SK-MEL-5 (cell line): Measurements from ENCODE around the gene AKR1C4. TPM values are rescaled to one million over a fixed set of nuclear protein-coding genes. Genes with fewer than 3 reads are reported as not detected.
"Not testable (repeated sequence)": the region's sequence is repeated elsewhere in the genome, so short reads cannot be mapped to it uniquely, and the experiment has no call there.

ENCODE experiments used
- DNase-seq: peaks from one replicate; pipeline ENCODE4 v3.0.0-alpha.2; 2016; ENCODE audit warnings: low read depth, low spot score
- in situ Hi-C: cut with HindIII; loops from 2 replicates; pipeline ENCODE4 v1.10.0; 2016; ENCODE audit warnings: low sequenced_read_pairs, high pct_unique_total_duplicates, low pct_unique_long_range_greater_than_20kb
- polyA plus RNA-seq, 2 experiments: library from polyadenylated mRNA; depleted of rRNA; stranded (reverse); fragments of >200 nt; gene quantifications; 2 replicates each; pipeline ENCODE4 v1.2.3, GENCODE V29; 2015
- total RNA-seq: library from RNA; depleted of rRNA; stranded (reverse); fragments of >200 nt; shearing (Covaris generic); gene quantifications from 2 replicates; pipeline ENCODE4 v1.2.3, GENCODE V29; 2014; rRNA removed

Gene AKR1C4
- total RNA-seq, result not detected in 2 replicates
- not detected in 2 replicates for polyA plus RNA-seq (2015; cell fraction: cytosol; rRNA removed)
- not detected in 2 replicates for polyA plus RNA-seq (2015; cell fraction: nucleus; rRNA removed)

DNA sequence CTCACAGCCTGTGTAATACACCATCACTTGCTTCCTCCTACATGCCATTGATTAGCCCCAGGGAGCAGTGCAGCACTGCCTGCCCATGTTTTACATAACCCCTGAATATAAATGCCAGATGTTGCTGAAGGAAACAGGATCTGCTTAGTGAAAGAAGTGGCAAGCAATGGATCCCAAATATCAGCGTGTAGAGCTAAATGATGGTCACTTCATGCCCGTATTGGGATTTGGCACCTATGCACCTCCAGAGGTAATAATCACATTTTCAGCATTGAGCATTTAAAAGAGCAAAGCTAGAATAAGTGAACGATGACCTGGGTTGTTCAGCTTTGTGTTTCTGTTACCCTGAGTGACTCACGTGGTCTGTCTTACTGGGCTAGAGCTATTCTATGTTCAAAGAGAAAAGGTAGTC is at the start of gene AKR1C4:
AKR1C4 (plus strand) TSS at position 136 of the 412 bp plus-strand sequence; CDS start at position 167, 31 bp downstream.
- no peak for DNase-seq
- in situ Hi-C loops, result no loop called here

DNA sequence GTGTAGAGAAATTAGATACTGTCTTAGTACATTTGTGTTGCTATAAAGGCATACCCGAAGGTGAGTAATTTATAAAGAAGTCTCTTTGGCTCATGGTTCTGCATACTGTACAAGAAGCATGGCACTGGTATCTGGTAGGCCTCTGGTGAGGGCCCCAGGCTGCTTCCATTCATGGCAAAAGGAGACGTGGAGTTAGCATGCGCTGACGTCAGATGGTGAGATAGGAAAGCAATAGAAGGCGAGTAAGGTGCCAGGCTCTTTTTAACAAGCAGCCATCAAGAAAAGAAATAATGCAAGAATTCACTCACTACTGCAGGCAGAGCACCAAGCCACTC is 49.8 kb upstream of the AKR1C4 start:
- DNase-seq, result no peak
- in situ Hi-C loops, result no loop called here

DNA sequence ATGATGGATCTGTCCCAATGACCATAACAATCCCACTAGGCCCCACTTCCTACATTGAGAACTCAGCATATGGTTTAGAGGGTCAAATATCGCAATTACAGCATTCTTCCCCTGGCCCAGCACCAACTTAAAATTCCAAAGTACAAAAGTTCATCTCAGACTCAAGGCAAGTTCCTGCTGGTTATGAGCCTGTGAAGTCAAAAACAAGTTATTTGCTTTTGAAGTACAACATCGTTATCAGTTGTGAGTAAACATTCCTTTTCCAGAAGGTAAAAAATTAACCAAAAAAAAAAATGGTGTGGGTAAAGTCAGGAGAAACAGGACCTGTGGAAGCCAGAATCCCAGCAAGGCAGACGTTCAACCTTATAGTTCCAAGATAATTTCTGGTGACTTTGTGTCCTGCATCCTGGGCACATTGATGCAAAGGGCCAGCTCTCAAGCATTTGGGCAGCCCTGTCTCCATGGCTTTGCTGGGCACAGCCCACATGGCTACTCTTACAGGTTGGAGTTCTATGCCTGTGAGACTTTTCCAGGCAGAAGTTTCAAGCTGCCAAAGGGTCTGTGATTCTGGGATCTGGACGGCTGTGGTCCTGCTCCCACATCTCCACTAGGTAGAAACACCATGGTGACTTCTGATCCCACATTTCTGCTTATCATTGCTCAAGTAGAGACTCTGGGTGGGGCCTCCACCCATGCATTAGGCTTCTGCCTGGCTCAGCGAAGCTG is 49.2 kb upstream of the AKR1C4 start:
- in situ Hi-C loops, result no loop called here
- no peak for DNase-seq

DNA sequence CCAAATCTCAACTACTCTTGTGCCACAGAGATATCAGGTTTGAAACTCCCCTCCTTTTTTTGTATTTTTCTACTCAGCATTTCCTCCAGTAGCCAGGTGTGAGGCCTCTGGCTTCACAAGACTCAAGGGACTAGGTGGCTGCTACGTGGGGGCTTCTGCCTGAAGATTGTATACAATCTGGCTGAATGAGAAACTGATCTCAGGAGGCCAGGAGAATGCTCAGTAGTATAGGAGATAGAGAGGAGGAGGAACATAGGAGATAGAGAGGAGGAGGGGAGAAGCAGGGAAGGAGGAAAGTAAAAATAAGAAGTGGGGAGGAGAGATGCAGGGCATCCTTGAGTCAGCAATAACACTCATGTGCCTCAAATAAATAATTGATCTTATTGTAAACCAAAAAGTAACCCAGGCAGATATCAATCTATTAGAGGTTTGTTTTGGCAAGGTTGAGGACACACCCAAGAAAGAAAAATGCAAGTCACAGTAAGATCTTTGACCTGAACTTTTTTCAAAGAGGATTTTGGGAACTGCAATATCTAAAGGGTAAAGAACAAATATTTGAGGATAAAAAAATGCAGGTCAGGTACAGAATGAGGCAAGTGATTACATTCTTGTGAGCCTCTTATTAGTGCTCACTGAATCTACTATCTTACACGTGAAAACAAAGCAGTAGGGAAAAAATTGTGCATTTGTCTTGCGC is 48.5 kb upstream of the AKR1C4 start:
- DNase-seq, result no peak
- in situ Hi-C loops, result no loop called here

DNA sequence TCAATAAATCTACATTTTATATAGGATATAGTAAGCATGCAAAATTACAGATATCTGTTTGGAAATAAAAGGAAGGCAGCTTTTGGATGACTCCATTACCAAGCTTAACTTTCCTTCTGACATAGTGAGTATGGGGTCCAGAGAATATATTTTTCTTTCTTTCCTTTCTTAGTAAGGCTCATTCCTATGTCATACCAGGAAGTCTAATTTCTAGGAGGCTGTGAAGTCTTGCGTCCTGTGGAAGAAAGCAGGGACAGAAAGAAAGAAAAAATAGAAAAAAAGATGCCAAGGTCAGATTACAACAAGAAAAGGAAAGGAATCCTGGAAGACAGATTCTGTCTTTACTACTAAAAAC is 48.0 kb upstream of the AKR1C4 start:
- DNase-seq, result no peak
- in situ Hi-C loops, result no loop called here

DNA sequence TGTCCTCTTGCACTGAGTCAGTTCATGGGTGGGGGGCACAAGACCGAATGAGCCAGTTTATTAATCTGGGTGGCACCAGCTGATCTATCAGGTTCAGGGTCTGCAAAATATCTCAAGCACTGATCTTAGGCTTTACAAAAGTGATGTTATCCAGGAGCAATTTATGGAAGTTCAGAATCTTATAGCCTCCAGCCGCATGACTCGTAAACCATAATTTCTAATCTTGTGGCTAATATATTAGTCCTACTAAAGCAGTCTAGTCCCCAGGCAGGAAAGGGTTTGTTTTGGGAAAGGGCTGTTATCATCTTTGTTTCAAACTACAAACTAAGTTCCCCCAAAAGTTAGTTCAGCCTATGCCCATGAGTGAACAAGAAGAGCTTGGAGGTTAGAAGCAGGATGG is 45.6 kb upstream of the AKR1C4 start:
- in situ Hi-C loops, result no loop called here
- no peak for DNase-seq

DNA sequence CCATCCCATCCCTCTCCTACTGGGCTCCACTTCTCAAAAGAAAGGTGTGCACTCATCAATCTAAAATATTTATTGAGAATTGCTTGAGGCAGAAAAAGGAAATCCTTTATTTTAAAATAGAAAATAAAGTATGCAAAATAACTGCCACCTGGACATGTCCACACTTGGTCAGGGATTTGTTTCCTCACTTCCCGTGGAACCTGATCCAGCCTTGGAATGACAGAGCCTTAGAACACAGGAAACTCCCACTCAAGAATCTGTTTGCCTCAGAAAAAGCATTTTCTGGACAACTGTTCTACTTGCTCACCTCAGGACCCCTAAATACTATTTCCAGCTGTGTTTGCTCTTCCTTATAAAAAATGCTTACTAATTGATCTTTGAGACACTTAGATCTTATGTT is 40.7 kb upstream of the AKR1C4 start:
- in situ Hi-C loops, result no loop called here
- DNase-seq, result no peak

DNA sequence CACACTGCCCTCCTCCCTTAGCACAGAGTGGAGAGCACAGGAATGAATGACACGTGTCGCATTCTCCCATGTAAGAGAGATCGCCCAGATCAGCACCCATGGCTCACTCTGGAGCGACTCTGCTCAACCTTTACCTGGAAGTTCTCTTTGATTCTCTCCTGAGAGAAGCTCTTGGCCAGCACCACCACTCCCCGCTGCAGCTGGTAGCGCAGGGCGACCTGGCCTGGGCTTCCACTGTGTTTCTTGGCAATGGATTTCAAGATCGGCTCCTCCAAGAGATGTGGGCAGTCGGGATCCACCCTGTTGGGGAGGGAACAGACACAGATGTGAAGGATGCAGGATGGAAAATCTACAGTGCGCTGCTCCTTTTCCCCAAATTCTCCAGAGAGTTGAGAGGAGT is 39.1 kb upstream of the AKR1C4 start:
- DNase-seq, result no peak
- in situ Hi-C loops, result no loop called here

DNA sequence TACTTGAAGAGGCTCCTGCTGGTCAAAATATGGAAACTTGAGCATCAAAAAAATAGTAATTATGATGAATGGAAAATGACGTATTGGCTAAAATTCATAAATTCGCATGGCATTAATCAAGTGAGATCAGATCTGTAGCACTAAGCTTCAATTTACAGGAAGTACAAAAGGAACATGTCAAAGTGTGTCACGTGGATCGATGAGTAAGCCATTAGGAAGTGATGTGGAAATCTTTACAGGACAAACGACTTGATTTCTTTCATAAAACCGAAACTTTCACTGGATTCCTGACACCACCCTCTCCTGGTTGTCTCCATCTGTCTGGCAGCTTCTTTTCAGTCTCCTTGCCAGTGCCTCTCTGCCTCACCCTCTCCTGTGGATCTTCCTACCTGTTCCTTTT is 37.5 kb upstream of the AKR1C4 start:
- no peak for DNase-seq
- in situ Hi-C loops, result no loop called here

DNA sequence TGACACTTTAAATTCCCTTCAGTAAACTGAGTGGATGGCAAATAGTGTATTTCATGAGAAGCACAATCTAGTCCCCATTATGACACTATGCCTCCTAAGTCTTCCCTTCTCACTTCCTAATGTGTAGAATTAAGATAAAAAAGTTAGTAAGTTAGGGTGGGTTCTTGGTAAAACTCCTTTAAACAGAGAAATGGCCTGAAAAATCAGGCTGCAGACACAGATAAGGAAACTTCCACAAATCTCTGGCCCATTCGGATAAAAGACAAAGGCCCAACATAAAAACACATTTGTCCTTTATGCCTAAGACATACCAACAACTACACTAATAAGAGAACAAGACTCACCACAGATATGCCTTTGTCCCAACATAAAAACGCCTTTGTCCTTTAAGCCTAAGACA is 33.1 kb upstream of the AKR1C4 start:
- DNase-seq, result peak; percentile 21
- in situ Hi-C loops, result no loop called here

DNA sequence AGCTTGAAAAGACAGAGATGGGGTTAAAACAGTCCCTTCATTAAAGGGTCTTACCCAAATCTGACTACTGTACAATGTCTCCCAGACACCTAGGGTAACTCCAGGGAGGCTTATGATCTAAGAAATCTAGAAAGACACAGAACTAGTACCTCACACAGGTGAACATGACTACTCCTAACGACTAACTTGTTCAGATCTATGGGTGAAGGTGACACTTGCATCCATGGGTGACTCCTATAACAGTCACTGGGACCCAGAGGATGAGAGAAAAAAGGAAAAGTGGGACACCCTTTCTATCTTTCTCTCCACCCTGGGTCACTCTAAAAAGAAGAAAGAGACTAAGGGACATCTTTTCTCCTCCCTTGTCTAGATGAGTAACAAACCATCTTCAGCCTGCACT is 30.9 kb upstream of the AKR1C4 start:
- DNase-seq, result no peak
- in situ Hi-C loops, result no loop called here

DNA sequence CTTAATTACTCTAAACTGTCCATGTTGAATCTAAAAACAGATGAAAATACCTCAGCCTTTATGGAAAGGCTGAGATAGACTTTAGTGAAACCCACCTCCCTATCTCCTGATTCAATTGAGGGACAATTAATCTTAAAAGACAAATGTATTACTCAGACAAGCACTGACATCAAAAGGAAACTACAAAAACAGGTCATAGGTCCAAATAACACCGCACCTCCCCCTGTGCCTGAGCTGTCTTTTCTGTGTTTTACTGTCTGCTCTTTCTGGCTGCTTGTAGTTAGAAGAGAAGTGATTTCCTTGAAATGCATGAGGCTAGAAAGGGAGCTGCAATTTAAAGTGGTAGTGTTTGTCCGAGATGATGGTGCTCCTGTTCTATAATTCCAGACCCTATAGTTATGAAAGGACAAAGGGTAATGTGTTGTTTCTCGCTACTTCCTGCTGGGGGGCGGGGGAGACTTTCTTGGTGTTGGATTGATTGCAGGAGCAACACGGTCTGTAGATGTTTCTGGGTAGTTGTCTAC is 27.7 kb upstream of the AKR1C4 start:
- DNase-seq, result no peak
- in situ Hi-C loops, result no loop called here

DNA sequence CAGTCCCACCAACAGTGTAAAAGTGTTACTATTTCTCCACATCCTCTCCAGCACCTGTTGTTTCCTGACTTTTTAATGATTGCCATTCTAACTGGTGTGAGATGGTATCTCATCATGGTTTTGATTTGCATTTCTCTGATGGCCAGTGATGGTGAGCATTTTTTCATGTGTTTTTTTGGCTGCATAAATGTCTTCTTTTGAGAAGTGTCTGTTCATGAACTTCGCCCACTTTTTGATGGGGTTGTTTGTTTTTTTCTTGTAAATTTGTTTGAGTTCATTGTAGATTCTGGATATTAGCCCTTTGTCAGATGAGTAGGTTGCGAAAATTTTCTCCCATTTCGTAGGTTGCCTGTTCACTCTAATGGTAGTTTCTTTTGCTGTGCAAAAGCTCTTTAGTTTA is 21.1 kb upstream of the AKR1C4 start:
- DNase-seq, in situ Hi-C loops: not testable (repeated sequence)

DNA sequence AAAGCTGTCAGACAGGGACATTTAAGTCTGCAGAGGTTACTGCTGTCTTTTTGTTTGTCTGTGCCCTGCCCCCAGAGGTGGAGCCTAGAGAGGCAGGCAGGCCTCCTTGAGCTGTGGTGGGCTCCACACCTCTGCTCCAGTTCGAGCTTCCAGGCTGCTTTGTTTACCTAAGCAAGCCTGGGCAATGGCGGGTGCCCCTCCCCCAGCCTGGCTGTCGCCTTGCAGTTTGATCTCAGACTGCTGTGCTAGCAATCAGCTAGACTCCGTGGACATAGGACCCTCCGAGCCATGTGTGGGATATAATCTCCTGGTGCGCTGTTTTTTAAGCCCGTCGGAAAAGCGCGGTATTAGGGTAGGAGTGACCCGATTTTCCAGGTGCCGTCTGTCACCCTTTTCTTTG is 16.1 kb upstream of the AKR1C4 start:
- in situ Hi-C loops, DNase-seq: not testable (repeated sequence)

DNA sequence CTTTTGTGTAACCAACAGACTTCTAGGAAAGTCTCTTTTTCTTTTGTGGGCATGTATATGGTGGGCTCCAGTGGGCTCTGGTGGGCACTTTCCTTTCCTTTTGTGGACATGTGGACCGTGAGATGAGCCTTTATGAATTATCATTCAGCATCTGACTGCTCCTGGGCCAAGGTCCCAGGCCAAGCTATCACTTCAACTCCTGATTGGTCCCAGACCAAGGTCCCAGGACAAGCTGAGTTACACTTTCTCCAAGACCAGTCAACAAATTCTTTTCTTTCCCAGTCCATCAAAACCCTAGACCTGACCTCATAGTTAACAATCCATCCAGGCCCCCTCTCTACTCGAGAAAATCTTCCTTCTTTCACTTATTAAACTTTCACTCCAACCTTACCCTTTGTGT is 12.7 kb upstream of the AKR1C4 start:
- in situ Hi-C loops, result no loop called here
- DNase-seq, result no peak

DNA sequence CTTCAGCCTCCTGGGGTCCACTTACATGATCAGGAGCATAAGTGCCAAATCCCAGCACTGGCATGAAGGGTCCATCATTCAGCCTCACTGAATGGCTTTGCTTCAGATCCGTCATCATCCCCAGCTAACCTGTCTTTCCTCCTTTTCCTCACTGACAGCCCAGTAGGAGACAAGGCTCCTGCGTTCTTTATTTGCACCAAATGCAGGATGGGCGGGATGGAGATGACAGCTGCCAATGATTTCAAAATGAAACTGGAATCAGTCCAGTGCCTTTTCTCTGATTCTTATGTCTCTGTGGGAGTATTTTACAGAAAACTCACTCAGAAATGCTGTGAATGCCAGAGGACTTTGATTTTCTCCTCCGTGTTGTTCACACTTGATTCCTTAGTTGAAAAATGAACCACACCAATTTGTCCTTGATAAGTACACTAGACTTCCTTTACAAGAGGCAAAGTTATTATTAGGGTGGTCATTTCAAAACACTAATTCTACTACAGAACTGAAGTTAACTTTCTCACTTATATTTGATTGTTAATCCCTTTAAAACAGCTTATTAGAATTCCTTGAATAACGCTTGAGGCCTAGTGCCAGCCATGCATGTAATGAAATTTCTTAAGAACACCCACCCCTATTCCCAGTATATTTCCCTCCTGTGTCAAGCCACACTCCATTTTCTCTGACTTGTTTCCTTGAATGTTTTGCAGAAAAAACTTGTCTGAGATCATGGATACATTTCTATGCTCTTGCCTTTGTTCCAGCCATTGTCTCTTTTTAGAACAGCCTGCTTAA is 11.5 kb upstream of the AKR1C4 start, which contains the start of gene AKR1C8:
AKR1C8 (minus strand) TSS at position 164 of the 789 bp plus-strand sequence; CDS start at position 118, 46 bp downstream.
- DNase-seq, result no peak
- in situ Hi-C loops, result no loop called here

DNA sequence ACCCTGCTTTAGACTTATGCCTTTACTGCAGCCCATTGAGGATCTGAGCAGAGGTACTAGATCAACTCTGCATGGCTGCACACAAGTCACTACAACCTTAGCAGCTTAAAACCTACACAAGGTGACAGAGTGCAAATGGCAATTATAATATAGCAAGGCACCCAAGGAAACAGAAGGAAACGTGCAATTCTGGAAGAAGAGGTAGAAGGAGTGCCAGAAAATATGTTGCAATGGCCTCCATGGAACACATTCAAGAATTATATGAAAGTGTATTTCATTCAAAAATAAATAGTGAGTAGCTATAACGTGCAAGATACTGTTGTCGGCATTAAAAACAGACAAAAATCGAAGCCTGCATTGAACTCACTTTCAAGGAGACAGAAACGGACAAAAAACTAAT is 8.8 kb upstream of the AKR1C4 start:
- no peak for DNase-seq
- in situ Hi-C loops, result no loop called here

DNA sequence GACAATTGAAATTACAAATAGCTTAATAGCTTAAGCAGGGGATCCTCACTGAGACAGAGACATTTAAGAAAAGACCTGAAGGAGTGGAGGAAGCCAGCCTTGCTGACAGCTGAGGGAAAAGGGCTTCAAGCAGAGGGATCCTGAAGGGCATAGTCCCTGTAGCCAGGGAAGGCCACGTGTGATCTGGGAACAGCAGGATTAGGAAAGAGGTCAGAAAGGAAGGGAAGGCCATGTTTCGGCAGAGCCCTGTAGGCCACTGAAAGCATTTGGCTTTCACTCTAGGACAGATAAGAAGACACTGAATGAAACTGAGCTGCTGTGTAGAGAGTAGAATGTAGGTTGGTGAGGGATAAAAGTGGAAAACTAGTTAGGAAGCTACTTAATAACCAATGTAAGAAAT is 8.3 kb upstream of the AKR1C4 start:
- DNase-seq, result no peak
- in situ Hi-C loops, result no loop called here
